ENCODE data around the gene SERTAD2. TPM values are rescaled to one million over a fixed set of nuclear protein-coding genes. Genes with fewer than 3 reads are reported as not detected.

Gene SERTAD2
- total RNA-seq, 1 donor from 2014 or later = 20.3 TPM

- DNase-seq (ENCODE audit: low spot score) = no peak
- TF ChIP-seq CTCF (IDR thresholded peaks at IDR 0.05) = no peak
- H3K4me3 Mint-ChIP-seq (ENCODE audit: unreplicated experiment) = no peak overlapping the region
- no peaks in the 10 kb centered on the region for H3K27me3 Mint-ChIP-seq (ENCODE audit: low read depth)
- H3K9me3 Mint-ChIP-seq (ENCODE audit: low read depth) = no peaks in the 10 kb centered on the region
- H3K27ac Mint-ChIP-seq (ENCODE audit: unreplicated experiment) = no peak overlapping the region
- no peaks in the 10 kb centered on the region for H3K36me3 Mint-ChIP-seq (ENCODE audit: low read depth)
- peaks cover 12% of the 10 kb centered on the region for H3K4me1 Mint-ChIP-seq (ENCODE audit: low read depth)
These were observed 13.2 kb upstream of the SERTAD2 start for GRCh38 chr2:64666810-64667438.

- Mint-ChIP-seq H3K9me3 (ENCODE audit: low read depth) (no peaks in the 10 kb centered on the region), H3K4me3 (ENCODE audit: unreplicated experiment) (no peak overlapping the region), H3K27ac (ENCODE audit: unreplicated experiment) (no peak overlapping the region), H3K27me3 (ENCODE audit: low read depth) (no peaks in the 10 kb centered on the region), H3K4me1 (ENCODE audit: low read depth) (peaks cover 17% of the 10 kb centered on the region), H3K36me3 (ENCODE audit: low read depth) (no peaks in the 10 kb centered on the region)
- no peak for TF ChIP-seq CTCF (IDR thresholded peaks at IDR 0.05)
- DNase-seq (ENCODE audit: low spot score) = no peak
These were observed 12.0 kb upstream of the SERTAD2 start for GRCh38 chr2:64665709-64666108.

GRCh38 chr2:64663402-64663801 is 9.7 kb upstream of the SERTAD2 start:
- no peak for TF ChIP-seq CTCF (IDR thresholded peaks at IDR 0.05)
- Mint-ChIP-seq H3K27me3 (ENCODE audit: low read depth) (no peaks in the 10 kb centered on the region), H3K27ac (ENCODE audit: unreplicated experiment) (no peak overlapping the region), H3K4me3 (ENCODE audit: unreplicated experiment) (no peak overlapping the region), H3K9me3 (ENCODE audit: low read depth) (no peaks in the 10 kb centered on the region), H3K36me3 (ENCODE audit: low read depth) (no peaks in the 10 kb centered on the region), H3K4me1 (ENCODE audit: low read depth) (peaks cover 17% of the 10 kb centered on the region)
- DNase-seq (ENCODE audit: low spot score) = no peak

GRCh38 chr2:64661741-64662169 is 8.0 kb upstream of the SERTAD2 start:
- peak overlapping the region; percentile 46 for H3K27ac Mint-ChIP-seq (ENCODE audit: unreplicated experiment)
- no peaks in the 10 kb centered on the region for H3K27me3 Mint-ChIP-seq (ENCODE audit: low read depth)
- peaks cover 11% of the 10 kb centered on the region for H3K4me1 Mint-ChIP-seq (ENCODE audit: low read depth)
- no peaks in the 10 kb centered on the region for H3K36me3 Mint-ChIP-seq (ENCODE audit: low read depth)
- TF ChIP-seq CTCF (IDR thresholded peaks at IDR 0.05) = peak; percentile 46
- DNase-seq (ENCODE audit: low spot score) = no peak
- no peaks in the 10 kb centered on the region for H3K9me3 Mint-ChIP-seq (ENCODE audit: low read depth)
- no peak overlapping the region for H3K4me3 Mint-ChIP-seq (ENCODE audit: unreplicated experiment)

- no peak for TF ChIP-seq CTCF (IDR thresholded peaks at IDR 0.05)
- no peak overlapping the region for H3K27ac Mint-ChIP-seq (ENCODE audit: unreplicated experiment)
- no peaks in the 10 kb centered on the region for H3K36me3 Mint-ChIP-seq (ENCODE audit: low read depth)
- H3K4me1 Mint-ChIP-seq (ENCODE audit: low read depth) = peaks cover 25% of the 10 kb centered on the region
- no peaks in the 10 kb centered on the region for H3K9me3 Mint-ChIP-seq (ENCODE audit: low read depth)
- no peak overlapping the region for H3K4me3 Mint-ChIP-seq (ENCODE audit: unreplicated experiment)
- no peak for DNase-seq (ENCODE audit: low spot score)
- no peaks in the 10 kb centered on the region for H3K27me3 Mint-ChIP-seq (ENCODE audit: low read depth)
These were observed 5.5 kb upstream of the SERTAD2 start for GRCh38 chr2:64659252-64659651.
